NCI-H187 (cell line): ENCODE results near the gene MAP7D3.
"Not testable (repeated sequence)": the region's sequence is repeated elsewhere in the genome, so short reads cannot be mapped to it uniquely, and the experiment has no call there.

ENCODE experiments used
- DNase-seq, 2 experiments: peaks; one replicate each; lab custom pipeline; 2025; lab: John Stamatoyannopoulos, UW

Gene MAP7D3

DNA sequence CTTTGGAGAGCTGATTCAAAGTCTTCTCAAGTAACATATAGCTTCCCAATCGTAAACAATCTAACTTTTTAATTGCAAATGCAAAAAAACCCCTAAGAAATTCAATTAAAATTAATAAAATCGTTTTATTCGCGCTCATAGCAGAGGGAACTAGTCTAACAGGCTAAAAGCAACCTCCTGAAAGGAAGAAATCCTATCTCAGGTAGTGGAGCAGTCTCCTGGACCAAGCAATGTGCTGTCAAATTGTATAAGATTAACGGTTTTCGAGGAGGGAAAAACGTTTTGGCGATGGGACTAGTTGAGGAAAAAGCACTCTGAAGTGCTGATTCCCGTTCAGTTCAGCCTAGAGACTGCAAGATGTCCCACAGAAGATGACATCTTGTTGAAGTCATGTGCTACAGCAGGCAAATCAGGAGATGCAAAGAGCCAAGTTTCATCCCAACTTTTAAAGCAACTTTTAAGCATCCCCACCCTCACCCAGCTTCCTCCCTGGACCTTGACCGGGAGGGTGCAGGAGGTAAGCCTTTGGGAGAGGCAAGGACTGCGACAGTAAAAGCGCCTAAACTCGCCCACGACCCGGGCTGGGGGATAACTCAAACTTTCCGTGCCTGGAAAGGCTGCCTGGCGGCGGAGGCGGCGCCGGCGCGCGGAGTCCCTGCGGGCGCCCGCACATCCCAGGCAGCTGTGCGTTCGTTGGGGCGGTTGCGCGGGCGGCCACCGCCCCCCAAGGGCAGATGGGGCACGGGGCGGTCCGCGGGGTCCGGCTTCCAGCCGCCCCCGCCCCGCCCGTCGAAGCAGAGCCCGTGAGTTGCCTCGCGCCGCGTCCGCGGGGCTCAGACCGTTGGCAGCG, 784 bp downstream of the MAP7D3 start:
- no peak for DNase-seq

DNA sequence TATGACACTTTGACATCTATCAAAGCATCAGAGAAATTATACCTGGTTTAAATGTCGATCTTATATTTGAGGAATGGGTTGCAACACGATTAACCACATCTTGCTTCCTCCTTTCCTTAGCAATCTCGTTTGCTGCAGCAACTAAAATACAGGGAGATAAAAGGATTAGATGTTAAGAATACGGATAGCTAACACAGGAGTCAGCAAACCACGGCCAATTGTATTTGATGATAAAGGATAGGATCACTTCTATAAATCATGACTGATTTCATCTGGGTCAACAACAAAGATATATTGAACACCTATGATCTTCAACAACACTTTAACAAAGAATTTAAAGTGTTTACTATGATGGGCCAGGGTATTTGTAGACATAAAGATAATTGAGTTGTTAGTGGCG, 5.0 kb downstream of the MAP7D3 start:
- DNase-seq, result no peak

DNA sequence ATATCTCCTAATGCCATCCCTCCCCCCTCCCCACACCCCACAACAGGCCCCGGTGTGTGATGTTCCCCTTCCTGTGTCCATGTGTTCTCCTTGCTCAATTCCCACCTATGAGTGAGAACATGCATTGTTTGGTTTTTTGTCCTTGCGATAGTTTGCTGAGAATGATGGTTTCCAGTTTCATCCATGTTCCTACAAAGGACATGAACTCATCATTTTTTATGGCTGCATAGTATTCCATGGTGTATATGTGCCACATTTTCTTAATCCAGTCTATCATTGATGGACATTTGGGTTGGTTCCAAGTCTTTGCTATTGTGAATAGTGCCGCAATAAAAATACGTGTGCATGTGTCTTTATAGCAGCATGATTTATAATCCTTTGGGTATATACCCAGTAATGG, 13.4 kb downstream of the MAP7D3 start:
- DNase-seq, result not testable (repeated sequence)

DNA sequence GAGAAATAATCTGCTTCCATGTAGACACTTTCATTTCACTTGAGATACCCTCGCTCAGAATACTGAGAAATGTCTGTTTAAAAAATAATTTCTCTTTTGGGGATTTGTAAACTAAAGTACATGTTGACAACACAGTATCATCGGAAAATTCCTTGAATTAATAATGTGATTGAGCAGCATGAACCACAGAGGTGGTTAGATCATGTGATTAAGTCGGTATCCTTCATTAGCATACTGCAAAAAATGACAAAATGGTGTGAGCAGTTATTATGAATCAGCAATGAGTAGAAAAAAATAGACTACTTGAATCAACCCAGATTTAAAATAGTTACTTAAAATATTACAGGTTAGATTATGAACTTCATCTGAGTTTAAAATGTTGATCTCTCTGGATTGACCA, 14.1 kb downstream of the MAP7D3 start:
- DNase-seq, result no peak

DNA sequence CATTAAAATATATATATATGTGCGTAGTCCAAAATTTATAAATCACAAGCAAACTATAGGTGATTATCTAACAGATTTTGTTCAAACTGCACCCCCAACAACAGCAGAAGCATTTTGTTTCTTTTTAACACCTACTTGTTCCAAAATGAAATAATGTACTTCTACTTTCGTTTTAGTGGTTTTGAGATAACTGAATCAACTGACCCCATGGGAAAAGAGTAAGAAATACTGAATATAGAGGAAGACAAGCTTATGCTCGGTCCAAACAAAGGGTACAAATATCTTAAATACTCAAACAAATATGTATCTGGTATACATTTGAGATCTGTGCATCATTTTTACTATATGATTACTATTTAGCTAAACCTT, 22.4 kb downstream of the MAP7D3 start:
- no peak for DNase-seq

DNA sequence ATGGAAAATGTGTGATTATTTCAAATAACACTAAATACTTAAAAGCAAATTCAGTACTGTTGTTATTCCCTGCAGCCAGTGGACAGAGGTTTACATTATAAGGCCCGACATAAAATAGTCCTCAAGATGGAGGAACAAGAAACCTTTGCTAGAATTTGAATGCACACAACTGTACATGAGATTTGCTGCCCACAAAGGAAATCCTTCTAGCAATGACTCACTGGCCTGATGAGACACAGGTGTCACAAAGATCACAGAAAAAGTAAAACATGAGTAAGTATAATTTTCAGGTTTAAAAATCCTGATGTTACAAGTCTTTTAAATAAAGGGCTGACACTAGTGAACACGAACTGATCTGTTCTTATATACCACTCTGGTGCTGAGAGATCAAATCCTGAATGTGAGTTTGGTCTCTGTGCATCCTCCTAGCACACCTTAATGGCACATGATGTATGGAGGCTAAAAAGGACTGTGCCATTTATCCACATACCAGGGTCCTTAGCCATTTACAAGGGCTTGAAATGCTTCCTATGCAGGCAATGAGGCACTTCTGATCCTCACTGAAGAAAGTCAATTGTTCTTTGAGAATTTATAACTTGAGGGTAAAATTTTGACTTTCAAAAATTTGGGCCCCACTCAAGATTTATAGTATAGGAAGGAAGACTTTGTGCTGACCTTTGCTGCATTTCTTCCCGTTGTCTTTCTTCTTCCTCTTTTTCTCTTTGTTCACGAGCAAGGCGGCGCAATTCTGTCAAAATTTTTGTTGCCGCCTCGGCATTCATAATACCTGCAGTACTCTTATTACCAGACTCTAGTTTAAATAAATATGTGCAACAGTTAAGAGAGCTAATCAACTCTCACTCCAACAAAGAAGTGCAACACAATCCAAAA, 23.0 kb downstream of the MAP7D3 start:
- DNase-seq, result no peak

DNA sequence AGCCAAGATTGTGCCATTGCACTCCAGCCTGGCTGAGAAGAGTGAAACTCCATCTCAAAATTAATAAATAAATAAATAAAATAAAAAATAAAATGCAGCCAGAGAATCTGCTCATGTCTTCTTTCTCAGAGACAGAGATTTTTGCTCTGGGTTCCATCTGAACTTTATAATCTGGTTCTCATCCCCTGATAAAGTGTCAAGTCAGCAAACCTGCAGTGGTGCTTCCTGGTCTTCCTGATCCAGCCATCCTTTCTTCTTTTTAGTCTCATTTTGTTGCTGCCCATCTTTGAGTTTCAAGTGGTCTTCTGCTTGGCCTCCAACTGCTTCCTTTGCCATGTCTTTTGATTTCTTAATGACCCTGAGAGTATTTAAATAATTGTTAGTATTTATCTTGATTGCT, 24.1 kb downstream of the MAP7D3 start:
- no peak for DNase-seq

DNA sequence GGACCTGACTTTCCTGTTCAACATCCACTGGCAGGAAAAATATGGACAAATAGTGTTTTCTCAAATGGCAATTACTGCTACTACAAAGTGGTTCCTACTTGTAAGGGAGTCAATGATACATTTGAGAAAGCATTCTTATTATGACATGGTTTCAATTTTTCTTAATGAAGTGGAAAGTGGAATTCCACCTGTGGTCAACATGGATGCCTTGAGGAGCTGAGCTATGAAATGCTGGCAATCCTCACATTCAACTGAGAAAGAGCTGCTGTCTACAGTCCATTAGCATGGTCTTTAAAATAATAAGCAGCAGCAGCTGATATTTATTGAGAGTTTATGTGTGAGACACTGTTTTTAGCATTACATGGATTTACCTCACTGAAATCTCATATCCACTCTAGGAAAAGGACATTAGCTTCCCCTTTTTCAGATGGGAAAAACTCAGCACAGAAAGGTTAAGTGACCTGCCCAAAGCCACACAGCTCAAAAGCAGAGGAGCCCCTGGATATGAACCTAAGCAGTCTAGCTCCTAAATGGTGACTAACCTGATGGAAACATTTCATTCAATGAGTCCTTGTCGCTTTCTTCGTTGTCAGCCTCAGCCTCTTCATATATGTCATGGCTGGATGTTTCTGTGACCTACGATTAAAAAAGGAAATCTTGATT, 29.2 kb downstream of the MAP7D3 start:
- no peak for DNase-seq

DNA sequence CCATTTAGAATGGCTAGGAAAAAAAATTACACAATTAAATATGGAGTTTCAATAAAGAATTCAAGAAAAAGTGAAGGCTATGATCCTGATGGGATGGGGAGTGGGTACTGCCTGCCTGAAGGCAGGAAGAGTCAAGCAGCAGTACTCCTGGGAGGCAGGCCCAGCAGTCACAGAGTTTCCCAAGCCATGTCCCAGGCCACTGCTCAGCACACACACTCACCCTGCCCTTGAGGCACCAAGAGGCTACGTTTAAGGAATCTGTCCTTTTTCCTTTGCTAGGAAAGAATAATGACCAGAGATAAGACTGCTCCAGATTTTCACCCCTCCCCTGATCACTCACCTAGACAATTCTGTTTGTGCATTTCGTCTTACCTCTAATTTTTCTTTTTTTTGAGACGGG, 30.2 kb downstream of the MAP7D3 start:
- no peak for DNase-seq

DNA sequence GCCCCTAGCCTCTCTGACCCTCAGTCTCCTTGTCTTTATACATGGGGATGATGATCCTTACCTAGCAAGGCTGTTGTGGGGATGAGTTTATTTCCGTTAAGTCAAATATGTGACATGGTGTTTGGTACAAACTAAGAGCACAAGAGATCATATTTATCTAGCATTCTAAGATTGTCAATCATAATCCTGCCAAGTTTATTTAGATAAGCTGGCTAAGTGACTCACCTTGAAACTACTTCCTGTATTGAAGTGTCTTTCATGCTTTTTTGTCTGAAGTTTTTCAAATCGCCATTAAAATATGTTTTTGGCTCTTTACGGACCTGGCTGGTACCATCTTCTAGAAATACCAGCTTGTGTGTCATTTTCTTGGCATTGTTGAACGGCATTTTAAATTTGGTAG, 30.7 kb downstream of the MAP7D3 start:
- DNase-seq, result no peak

DNA sequence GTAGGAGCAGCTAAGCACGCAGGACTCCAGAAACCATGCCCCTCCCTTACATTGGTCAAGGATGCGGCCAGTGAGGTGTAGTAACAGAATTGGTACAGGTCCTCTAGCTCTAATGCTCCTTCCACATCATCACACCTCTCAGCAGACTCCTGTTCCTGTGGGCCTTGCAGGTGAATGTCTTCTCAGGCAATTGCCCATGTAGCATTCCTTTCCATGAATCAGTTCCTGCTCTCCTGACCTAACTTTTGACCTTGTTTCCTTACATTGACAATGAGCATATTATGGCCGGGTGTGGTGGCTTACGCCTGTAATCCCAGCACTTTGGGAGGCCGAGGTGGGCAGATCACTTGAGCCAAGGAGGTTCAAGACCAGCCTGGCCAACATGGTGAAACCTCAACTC, 31.3 kb downstream of the MAP7D3 start:
- no peak for DNase-seq

DNA sequence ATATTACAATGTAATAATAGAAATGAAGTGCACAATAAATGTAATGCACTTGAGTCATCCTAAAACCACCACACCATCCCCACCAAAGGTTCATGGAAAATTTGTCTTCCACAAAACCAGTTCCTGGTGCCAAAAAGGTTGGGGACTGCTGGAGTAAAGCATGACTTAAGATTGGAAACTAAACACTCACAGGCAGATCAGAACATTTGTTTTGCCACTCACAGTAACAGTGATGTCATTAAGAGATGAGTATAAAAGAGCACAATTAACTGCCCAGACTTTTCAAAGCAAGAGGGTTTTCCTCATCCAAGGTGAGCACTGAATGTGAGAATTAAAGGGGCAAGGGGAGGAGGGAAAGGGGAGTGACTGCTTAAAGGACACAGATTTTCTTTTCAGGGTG, 35.6 kb downstream of the MAP7D3 start:
- DNase-seq, result no peak

DNA sequence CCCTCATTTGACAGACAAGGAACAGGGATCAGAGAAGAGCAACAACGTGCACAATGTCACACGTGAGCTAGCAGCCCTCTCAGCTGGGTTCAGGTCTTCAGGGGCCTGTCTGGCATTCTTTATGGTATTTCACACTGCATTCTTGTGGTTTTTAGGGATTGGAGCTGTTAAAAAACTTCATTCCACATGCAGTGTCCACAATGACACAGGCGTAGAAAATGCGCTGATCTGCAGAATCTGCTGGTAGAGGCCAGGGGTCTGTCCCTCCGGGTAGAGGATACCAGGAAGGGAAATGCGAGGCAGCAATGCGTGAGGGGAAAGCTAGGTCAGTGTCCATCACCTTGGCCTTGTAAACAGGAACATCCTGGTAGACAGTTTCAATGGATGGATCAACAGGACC, 36.6 kb downstream of the MAP7D3 start:
- no peak for DNase-seq

DNA sequence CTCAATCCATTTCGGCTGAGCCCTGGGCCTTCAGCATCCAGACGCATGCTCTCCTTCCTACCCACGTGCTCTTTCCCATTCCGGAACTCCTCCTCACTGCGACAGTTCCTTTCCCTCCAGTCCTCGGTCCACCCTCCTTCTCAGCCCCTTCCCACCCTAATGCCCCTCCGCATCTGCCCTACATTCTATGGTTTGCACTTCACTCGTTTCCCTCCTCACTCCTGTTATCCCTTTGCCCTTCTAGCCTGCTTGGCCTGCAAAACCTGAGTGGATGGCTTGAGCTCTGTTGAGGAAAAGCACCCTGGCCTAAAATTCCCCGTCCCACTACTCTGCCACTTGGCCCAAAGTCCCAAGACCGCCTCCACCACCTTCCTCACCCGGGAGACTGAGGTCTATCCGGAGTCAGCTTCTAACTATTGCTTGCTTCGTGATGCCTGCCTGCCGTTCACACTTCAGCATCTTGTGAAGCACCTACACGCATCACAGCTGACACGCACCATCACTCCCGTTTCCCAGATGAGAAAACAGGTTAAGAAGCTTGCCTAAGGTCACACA, 38.6 kb downstream of the MAP7D3 start:
- no peak for DNase-seq

DNA sequence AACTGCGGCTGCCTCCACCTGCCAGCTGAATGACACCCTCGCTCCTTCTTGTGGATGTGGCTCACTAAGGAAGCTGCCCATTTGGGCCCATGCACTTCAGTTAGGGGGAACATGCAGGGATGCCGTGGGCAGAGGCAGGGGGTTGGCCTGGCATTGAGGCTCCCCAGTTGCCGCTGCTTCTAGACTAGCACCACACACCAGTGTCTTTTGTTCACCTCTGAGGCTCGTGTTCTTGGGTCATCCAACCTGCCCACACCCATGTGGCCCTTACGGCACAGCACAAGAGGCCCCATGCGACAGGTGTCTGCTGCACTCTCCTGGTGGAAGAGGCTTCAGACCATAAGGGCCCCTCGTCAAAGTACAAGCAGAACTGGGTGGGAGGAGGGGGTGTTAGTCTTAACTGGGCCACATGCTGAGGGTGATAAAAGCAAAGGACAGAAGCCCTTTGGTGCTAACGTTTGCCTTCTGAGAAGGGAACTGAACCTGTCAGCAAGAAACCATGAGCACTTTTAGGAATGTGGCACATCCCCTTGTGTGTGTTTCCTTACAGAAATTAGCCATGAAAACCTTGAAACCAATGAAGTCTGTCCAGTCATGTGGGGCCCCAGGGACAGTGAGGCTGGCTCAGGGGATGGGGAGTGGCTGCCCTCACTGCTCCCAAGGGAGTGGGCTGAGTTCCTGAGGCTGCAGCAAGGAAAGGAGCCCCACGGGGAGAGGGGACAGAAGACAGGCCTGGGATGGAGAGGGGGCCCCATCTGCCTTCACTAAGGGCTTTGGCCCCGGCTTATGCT, 39.2 kb downstream of the MAP7D3 start:
- DNase-seq, result no peak

DNA sequence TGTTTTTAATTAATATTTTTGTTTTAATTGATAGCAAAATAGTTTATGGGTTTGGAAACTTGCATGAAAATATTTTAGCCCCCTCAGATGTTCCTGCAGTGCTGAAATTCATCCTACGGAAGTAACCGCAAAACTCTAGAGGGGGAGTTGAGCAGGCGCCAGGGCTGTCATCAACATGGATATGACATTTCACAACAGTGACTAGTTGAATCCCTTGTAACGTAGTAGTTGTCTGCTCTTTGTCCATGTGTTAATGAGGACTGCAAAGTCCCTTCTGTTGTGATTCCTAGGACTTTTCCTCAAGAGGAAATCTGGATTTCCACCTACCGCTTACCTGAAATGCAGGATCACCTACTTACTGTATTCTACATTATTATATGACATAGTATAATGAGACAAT, 40.4 kb downstream of the MAP7D3 start:
- DNase-seq, result no peak

DNA sequence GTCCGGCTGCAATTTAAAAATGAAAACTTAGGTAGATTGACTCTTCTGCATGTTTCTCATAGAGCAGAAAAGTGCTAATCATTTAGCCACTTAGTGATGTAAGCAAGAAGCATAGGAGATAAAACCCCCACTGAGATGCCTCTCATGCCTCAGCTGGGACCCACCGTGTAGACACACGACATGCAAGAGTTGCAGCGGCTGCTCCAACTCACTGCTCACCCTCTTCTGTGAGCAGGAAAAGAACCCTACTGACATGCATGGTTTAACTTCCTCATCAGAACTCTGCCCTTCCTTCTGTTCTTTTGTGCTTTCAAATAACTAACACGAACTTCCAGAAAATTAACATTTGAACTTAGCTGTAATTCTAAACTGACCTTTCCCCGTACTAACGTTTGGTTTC, 41.0 kb downstream of the MAP7D3 start:
- DNase-seq, result no peak

DNA sequence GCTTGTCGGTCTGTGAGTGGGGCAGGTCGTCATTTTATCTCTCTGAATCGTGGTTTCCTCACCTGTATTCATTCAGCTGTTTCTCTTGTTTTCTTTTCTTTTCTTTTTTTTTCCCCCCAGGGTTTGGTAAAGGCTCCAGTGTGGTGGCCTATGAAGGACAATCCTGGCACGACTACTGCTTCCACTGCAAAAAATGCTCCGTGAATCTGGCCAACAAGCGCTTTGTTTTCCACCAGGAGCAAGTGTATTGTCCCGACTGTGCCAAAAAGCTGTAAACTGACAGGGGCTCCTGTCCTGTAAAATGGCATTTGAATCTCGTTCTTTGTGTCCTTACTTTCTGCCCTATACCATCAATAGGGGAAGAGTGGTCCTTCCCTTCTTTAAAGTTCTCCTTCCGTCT, 41.4 kb downstream of the MAP7D3 start:
- DNase-seq, result no peak

DNA sequence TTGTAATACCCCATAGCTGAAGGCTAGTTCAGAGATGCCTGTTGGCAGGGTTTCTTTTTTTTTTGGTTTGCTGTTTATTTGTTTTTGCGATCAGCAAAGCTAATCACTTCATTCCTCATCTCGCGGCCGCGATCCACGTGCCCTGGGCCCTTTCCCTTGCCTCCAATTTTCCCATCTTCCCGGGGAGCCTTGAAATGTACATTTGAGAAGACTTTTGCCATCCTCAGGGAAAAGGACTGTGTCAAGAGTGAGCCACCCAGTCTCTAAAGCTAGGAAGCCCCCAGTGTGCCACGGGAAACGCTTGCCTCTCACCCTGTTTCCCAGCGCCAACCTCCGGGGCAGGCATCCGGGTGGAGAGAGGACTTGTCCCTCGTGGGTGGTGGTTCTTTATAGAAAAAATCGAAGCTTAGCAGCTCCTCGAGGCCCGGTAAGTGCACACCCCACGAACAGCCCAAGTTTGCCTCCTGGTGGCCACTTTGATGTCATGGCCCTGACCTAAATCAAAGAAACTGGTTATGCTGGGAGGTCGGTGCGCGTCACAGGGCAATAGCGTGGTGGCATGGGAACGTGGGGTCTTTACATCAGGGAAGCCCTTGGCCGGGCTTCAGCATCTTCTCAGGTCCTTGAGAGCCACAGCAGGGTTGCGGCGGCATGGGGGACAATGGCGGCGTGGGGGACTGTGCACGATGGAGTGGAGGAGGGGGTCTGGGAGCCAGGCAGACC, 42.0 kb downstream of the MAP7D3 start:
- no peak for DNase-seq

DNA sequence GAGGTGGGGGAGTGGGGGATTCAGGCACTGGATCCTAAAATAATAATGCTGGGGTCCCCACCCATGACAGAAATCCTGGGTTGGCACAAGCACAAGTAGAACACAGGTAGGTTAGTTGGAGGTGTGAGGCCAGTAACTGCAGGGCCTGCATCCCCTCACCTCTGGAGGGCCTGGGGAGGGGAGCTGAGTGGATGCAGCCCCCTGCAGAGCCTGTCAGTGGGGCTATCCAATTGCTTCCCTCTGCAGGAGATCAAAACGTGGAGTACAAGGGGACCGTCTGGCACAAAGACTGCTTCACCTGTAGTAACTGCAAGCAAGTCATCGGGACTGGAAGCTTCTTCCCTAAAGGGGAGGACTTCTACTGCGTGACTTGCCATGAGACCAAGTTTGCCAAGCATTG, 43.7 kb downstream of the MAP7D3 start:
- no peak for DNase-seq

DNA sequence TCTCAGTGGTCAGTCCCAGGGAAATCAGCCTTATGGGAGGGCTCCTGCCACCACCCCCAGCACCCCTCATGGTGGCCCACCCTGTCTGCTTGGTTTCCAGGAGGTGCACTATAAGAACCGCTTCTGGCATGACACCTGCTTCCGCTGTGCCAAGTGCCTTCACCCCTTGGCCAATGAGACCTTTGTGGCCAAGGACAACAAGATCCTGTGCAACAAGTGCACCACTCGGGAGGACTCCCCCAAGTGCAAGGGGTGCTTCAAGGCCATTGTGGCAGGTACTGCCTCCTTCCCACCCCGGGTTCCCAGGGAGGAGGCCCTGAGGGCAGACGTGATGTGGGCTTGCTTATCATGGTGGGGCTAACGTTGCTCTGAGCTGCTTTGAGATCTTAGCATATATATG, 44.3 kb downstream of the MAP7D3 start:
- no peak for DNase-seq
